Suprapubic skin (tissue), 4 donors: ENCODE results near the gene ZSCAN23. TPM values are rescaled to one million over a fixed set of nuclear protein-coding genes. Genes with fewer than 3 reads are reported as not detected.
"Not testable (repeated sequence)": the region's sequence is repeated elsewhere in the genome, so short reads cannot be mapped to it uniquely, and the experiment has no call there.

ENCODE experiments used
- DNase-seq, 2 donors: peaks; one replicate each; pipeline ENCODE4 v3.0.0-alpha.2; 2019; ENCODE audit warnings: low spot score in 2 of 2
- H3K27ac ChIP-seq: fragments of 200-600 bp; sonication (generic); one replicate; pipeline ENCODE4 v1.5.1; 2019
- H3K27me3 ChIP-seq: fragments of 200-600 bp; sonication (generic); one replicate; pipeline ENCODE4 v1.5.1; 2019
- H3K36me3 ChIP-seq: fragments of 200-600 bp; sonication (generic); one replicate; pipeline ENCODE4 v1.5.1; 2019
- H3K4me1 ChIP-seq: fragments of 200-600 bp; sonication (generic); one replicate; pipeline ENCODE4 v1.5.1; 2019
- H3K4me3 ChIP-seq: fragments of 200-600 bp; sonication (generic); one replicate; pipeline ENCODE4 v1.5.1; 2019; ENCODE audit warnings: mild to moderate bottlenecking
- H3K9me3 ChIP-seq: fragments of 200-600 bp; sonication (generic); one replicate; pipeline ENCODE4 v1.5.1; 2019
- EP300 ChIP-seq: sonication (generic); formaldehyde crosslinking; IDR thresholded peaks from one replicate; pipeline ENCODE4 v1.6.1; 2017; ENCODE audit warnings: antibody characterized with exemption
- POLR2A ChIP-seq, 2 donors: fragments of 450-650 bp; IDR thresholded peaks; one replicate each; pipeline ENCODE4 v1.6.1; 2017; ENCODE audit warnings: antibody characterized with exemption in 2 of 2, mild to moderate bottlenecking in 2 of 2, moderate library complexity in 2 of 2
- POLR2AphosphoS5 ChIP-seq, 3 donors: sonication (generic); formaldehyde crosslinking; IDR thresholded peaks; one replicate each; pipeline ENCODE4 v1.6.1; 2017; ENCODE audit warnings: antibody characterized with exemption in 3 of 3
- WGBS: methylation state at CpG from one replicate; pipeline ENCODE4 v1.1.5; 2018; 5-methylcytosine and 5-hydroxymethylcytosine counted together
- total RNA-seq, 4 donors: library from RNA; depleted of rRNA; stranded (reverse); fragments of >200 nt; gene quantifications; one replicate each; pipeline ENCODE4 v1.1.0, GENCODE V29; 2016
- TF ChIP-seq, protein P1 (sequence below), 2 donors: fragments of 200-600 bp in 1 of 2; fragments of 450-650 bp in 1 of 2; sonication (generic) in 1 of 2; IDR thresholded peaks; one replicate each; pipeline ENCODE4 v1.5.1; 2016 to 2019; ENCODE audit warnings: antibody characterized with exemption in 2 of 2, mild to moderate bottlenecking in 1 of 2, moderate library complexity in 1 of 2

ZSCAN23 gene
- total RNA-seq, 4 donors from 2014 or later: 0.68 to 5.9 (median 4.8) TPM; not detected in 1

- TF ChIP-seq, protein P1, sequence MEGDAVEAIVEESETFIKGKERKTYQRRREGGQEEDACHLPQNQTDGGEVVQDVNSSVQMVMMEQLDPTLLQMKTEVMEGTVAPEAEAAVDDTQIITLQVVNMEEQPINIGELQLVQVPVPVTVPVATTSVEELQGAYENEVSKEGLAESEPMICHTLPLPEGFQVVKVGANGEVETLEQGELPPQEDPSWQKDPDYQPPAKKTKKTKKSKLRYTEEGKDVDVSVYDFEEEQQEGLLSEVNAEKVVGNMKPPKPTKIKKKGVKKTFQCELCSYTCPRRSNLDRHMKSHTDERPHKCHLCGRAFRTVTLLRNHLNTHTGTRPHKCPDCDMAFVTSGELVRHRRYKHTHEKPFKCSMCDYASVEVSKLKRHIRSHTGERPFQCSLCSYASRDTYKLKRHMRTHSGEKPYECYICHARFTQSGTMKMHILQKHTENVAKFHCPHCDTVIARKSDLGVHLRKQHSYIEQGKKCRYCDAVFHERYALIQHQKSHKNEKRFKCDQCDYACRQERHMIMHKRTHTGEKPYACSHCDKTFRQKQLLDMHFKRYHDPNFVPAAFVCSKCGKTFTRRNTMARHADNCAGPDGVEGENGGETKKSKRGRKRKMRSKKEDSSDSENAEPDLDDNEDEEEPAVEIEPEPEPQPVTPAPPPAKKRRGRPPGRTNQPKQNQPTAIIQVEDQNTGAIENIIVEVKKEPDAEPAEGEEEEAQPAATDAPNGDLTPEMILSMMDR (IDR thresholded peaks at IDR 0.05): no peak
- TF ChIP-seq POLR2AphosphoS5 (IDR thresholded peaks at IDR 0.05) (no peak), POLR2A (IDR thresholded peaks at IDR 0.05) (no peak), EP300 (no peak)
- Histone ChIP-seq H3K4me3 (no peak overlapping the region), H3K27me3 (peaks cover 63% of the 10 kb centered on the region), H3K9me3 (no peaks in the 10 kb centered on the region), H3K4me1 (peaks cover 5% of the 10 kb centered on the region), H3K36me3 (no peaks in the 10 kb centered on the region), H3K27ac (no peak overlapping the region)
- DNase-seq: no peak
- 97% methylated on average over 1 of the region's 1 CpG for WGBS
These were observed 5.8 kb upstream of the ZSCAN23 start for GRCh38 chr6:28449056-28449455.

DNA sequence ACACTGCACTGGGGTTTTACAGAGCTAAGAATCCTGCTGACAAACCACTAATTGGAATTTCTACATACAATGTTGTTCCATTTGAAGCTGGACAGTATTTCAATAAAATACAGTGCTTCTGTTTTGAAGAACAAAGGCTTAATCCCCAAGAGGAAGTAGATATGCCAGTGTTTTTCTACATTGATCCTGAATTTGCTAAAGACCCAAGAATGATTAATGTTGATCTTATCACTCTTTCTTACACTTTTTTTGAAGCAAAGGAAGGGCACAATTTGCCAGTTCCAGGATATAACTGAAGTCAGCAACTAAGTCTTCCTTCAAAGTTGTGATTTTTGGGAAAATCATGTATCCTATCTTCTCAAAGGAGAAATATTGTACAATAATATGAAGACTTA, 4.2 kb upstream of the ZSCAN23 start:
- H3K4me3 ChIP-seq, H3K9me3 ChIP-seq, DNase-seq, H3K36me3 ChIP-seq, H3K27ac ChIP-seq: not testable (repeated sequence)
- Histone ChIP-seq H3K27me3 (peaks cover 61% of the 10 kb centered on the region), H3K4me1 (peaks cover 11% of the 10 kb centered on the region)

GRCh38 chr6:28446818-28447511, 3.7 kb upstream of the ZSCAN23 start:
- no peaks in the 10 kb centered on the region for H3K9me3 ChIP-seq
- H3K27me3 ChIP-seq: peaks cover 56% of the 10 kb centered on the region
- no peak for TF ChIP-seq POLR2AphosphoS5 (IDR thresholded peaks at IDR 0.05)
- no peak for DNase-seq
- peaks cover 12% of the 10 kb centered on the region for H3K4me1 ChIP-seq
- no peaks in the 10 kb centered on the region for H3K36me3 ChIP-seq
- H3K4me3 ChIP-seq: peak overlapping the region; percentile 23
- WGBS: 3% methylated on average over 36 of the region's 36 CpGs
- no peak overlapping the region for H3K27ac ChIP-seq

- H3K27me3 ChIP-seq: peaks cover 39% of the 10 kb centered on the region
- not testable (repeated sequence) for H3K4me3 ChIP-seq, H3K9me3 ChIP-seq, H3K27ac ChIP-seq, DNase-seq, H3K36me3 ChIP-seq
- peaks cover 12% of the 10 kb centered on the region for H3K4me1 ChIP-seq
- 70% methylated on average over 3 of the region's 3 CpGs for WGBS
These were observed 1.5 kb upstream of the ZSCAN23 start for GRCh38 chr6:28444759-28445158.

- H3K27ac ChIP-seq: no peak overlapping the region
- TF ChIP-seq, protein P1 (IDR thresholded peaks at IDR 0.05): no peak
- TF ChIP-seq POLR2A (IDR thresholded peaks at IDR 0.05): no peak
- TF ChIP-seq EP300: no peak
- TF ChIP-seq POLR2AphosphoS5 (IDR thresholded peaks at IDR 0.05): no peak
- H3K4me1 ChIP-seq: peaks cover 12% of the 10 kb centered on the region
- 54% methylated on average over 7 of the region's 7 CpGs for WGBS
- no peaks in the 10 kb centered on the region for H3K36me3 ChIP-seq
- peak overlapping the region; percentile 64 for H3K4me3 ChIP-seq
- H3K27me3 ChIP-seq: peaks cover 35% of the 10 kb centered on the region
- no peak for DNase-seq
- H3K9me3 ChIP-seq: no peaks in the 10 kb centered on the region
These were observed 705 bp downstream of the ZSCAN23 start for GRCh38 chr6:28442586-28442985.

- Histone ChIP-seq H3K27me3 (no peaks in the 10 kb centered on the region), H3K27ac (no peak overlapping the region), H3K9me3 (no peaks in the 10 kb centered on the region), H3K36me3 (no peaks in the 10 kb centered on the region), H3K4me3 (no peak overlapping the region), H3K4me1 (no peaks in the 10 kb centered on the region)
- TF ChIP-seq EP300 (no peak), POLR2AphosphoS5 (IDR thresholded peaks at IDR 0.05) (no peak), POLR2A (IDR thresholded peaks at IDR 0.05) (no peak)
- TF ChIP-seq, protein P1 (IDR thresholded peaks at IDR 0.05): no peak
- DNase-seq: no peak
- 94% methylated on average over 3 of the region's 3 CpGs for WGBS
These were observed 6.9 kb downstream of the ZSCAN23 start for GRCh38 chr6:28436404-28436803.

DNA sequence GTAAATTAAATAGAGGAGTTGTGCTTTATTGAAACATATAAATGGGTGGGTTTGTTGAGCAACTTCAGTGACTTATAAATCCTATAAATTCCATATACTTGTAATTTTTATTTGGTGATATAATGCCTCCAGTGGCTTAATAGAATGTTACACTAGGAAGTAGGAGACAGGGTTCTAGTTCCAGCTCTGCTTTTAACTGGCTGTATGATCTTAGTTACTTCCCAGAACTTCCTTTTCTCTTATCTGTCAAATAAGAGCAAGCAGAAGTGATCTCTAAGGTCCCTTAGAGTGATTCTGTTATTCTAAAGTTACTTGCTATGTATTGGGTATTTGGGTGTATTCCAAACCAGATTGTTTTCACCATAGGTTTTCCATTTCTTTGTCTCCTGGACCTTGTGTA, 10.2 kb downstream of the ZSCAN23 start:
- Histone ChIP-seq H3K36me3 (no peaks in the 10 kb centered on the region), H3K4me3 (no peak overlapping the region), H3K4me1 (no peaks in the 10 kb centered on the region), H3K27me3 (no peaks in the 10 kb centered on the region), H3K27ac (no peak overlapping the region), H3K9me3 (no peaks in the 10 kb centered on the region)
- no peak for TF ChIP-seq EP300
- no peak for TF ChIP-seq POLR2AphosphoS5 (IDR thresholded peaks at IDR 0.05)
- TF ChIP-seq POLR2A (IDR thresholded peaks at IDR 0.05): no peak
- TF ChIP-seq, protein P1 (IDR thresholded peaks at IDR 0.05): no peak
- DNase-seq: no peak
